Suppressor macrophage treated with lipopolysaccharide for 1 hour (primary cell): ENCODE measurements around the gene ZIC2.

ENCODE experiments used
- DNase-seq, 3 donors: peaks; one replicate each; pipeline ENCODE4 v3.0.0-alpha.2; 2020 to 2022

ZIC2 gene

GRCh38 chr13:99975626-99976025 lies 6.0 kb upstream of the ZIC2 start:
- DNase-seq = no peak

- no peak for DNase-seq
These were observed 5.0 kb upstream of the ZIC2 start for GRCh38 chr13:99976575-99976974.

- DNase-seq = peak in 1 of 3 donors; percentile 42
These were observed 4.2 kb upstream of the ZIC2 start for GRCh38 chr13:99977334-99977911.

- DNase-seq = no peak
These were observed 3.4 kb upstream of the ZIC2 start for GRCh38 chr13:99977912-99978798.

- DNase-seq = no peak
These were observed 2.7 kb upstream of the ZIC2 start for GRCh38 chr13:99978799-99979452.

GRCh38 chr13:99979453-99980200 lies 2.0 kb upstream of the ZIC2 start:
- no peak for DNase-seq

- DNase-seq = peak; percentile 75 to 91 (median 78)
These were observed 1.3 kb upstream of the ZIC2 start for GRCh38 chr13:99980201-99980823.

GRCh38 chr13:99980824-99981734 lies 505 bp upstream of the ZIC2 start:
- DNase-seq = peak in 2 of 3 donors; percentile 53 to 64

- DNase-seq = peak; percentile 43 to 71 (median 62)
These were observed 599 bp downstream of the ZIC2 start for GRCh38 chr13:99982036-99982730.

GRCh38 chr13:99982731-99983498 lies 1.3 kb downstream of the ZIC2 start:
- DNase-seq = no peak

- no peak for DNase-seq
These were observed 2.2 kb downstream of the ZIC2 start for GRCh38 chr13:99983499-99984401.

GRCh38 chr13:99984461-99985240 lies 3.1 kb downstream of the ZIC2 start:
- DNase-seq = no peak

- peak in 1 of 3 donors; percentile 23 for DNase-seq
These were observed 3.8 kb downstream of the ZIC2 start for GRCh38 chr13:99985241-99985874.

- no peak for DNase-seq
These were observed 4.4 kb downstream of the ZIC2 start for GRCh38 chr13:99985886-99986527.

GRCh38 chr13:99986741-99987140 lies 5.2 kb downstream of the ZIC2 start:
- DNase-seq = no peak

- no peak for DNase-seq
These were observed 5.8 kb downstream of the ZIC2 start for GRCh38 chr13:99987154-99988019.
